ENCODE data around the gene STAT1.

GRCh38 chr2:191039616-191040015 lies 25.6 kb upstream of the STAT1 start:
- TF ChIP-seq CTCF (IDR thresholded peaks at IDR 0.05; ENCODE audit: poor library complexity, severe bottlenecking), result no peak
- TF ChIP-seq EZH2 (IDR thresholded peaks at IDR 0.05; ENCODE audit: borderline replicate concordance, insufficient read depth, low read length, poor library complexity, severe bottlenecking), result no peak
- no peak for TF ChIP-seq MXI1 (conservative IDR thresholded peaks at IDR 0.05; ENCODE audit: poor library complexity, severe bottlenecking)
- no peak for TF ChIP-seq POLR2AphosphoS5 (IDR thresholded peaks at IDR 0.05)
- TF ChIP-seq EP300 (conservative IDR thresholded peaks at IDR 0.05; ENCODE audit: poor library complexity, severe bottlenecking), result no peak
- no peak for TF ChIP-seq TAF1 (IDR thresholded peaks at IDR 0.05; ENCODE audit: low read depth)

Measured in neural cell (in vitro differentiated cells).